Upper lobe of right lung (tissue), 1 donor: ENCODE results near the gene RANBP1. TPM values are rescaled to one million over a fixed set of nuclear protein-coding genes. Genes with fewer than 3 reads are reported as not detected.
"Not testable (repeated sequence)": the region's sequence is repeated elsewhere in the genome, so short reads cannot be mapped to it uniquely, and the experiment has no call there.

Experiments used
- ATAC-seq: fragments of 200-7000 bp; cut with Tn5 transposase; one replicate; pipeline ENCODE4 v1.9.1; 2020; ENCODE audit warnings: mild to moderate bottlenecking, moderate library complexity
- DNase-seq: peaks from one replicate; pipeline ENCODE4 v3.0.0-alpha.2; 2020
- H3K27ac ChIP-seq: fragments of 200-600 bp; one replicate; pipeline ENCODE4 v1.8.0; 2022
- H3K27me3 ChIP-seq: fragments of 200-600 bp; one replicate; pipeline ENCODE4 v1.8.0; 2022; ENCODE audit warnings: mild to moderate bottlenecking
- H3K36me3 ChIP-seq: fragments of 200-600 bp; one replicate; pipeline ENCODE4 v1.8.0; 2022
- H3K4me1 ChIP-seq: fragments of 200-600 bp; one replicate; pipeline ENCODE4 v1.8.0; 2022
- H3K4me3 ChIP-seq: fragments of 200-600 bp; one replicate; pipeline ENCODE4 v1.8.0; 2022; ENCODE audit warnings: mild to moderate bottlenecking
- H3K9me3 ChIP-seq: fragments of 200-600 bp; one replicate; pipeline ENCODE4 v1.8.0; 2022
- intact Hi-C: fragments of 100-400 bp; cut with DNase I; formaldehyde crosslinking; loops from one replicate; pipeline ENCODE4 v1.11.0; 2022
- total RNA-seq: library from RNA; stranded (reverse); fragmentation: NEBNext Ultra II Directional; extraction: Animal tissue kit (Norgen Biotek cat#: 25700); gene quantifications from one replicate; pipeline ENCODE4 v1.2.1, GENCODE V29; 2021
- TF ChIP-seq, protein P1 (sequence below): fragments of 200-600 bp; IDR thresholded peaks from one replicate; pipeline ENCODE4 v1.8.0; 2022; ENCODE audit warnings: antibody characterized with exemption
- donor health status: DM: no; HTN: yes; CAD: no; lungs with severe emphysema.

The RANBP1 gene
- total RNA-seq, 1 donor from 2014 or later, result 53.0 TPM

DNA sequence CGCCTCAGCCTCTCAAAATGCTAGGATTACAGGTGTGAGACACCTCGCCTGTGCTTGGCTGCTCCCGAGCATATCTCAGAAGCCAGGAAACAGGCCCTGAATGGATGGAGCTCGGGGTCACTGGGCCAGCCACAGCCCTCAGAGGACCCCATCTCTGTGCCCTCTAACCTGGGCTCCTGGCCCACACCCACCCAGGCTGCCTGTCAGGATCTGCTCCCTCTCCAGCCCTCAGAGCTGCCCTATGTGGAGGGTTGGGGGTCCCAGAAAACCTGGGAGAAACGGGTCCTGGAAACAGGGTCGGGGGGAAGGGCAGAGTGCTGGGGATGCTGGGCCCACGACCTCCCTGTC is 40.1 kb downstream of the RANBP1 start:
- Histone ChIP-seq H3K27me3 (no peaks in the 10 kb centered on the region), H3K36me3 (no peaks in the 10 kb centered on the region), H3K27ac (no peak overlapping the region), H3K4me1 (no peaks in the 10 kb centered on the region), H3K9me3 (no peaks in the 10 kb centered on the region), H3K4me3 (no peak overlapping the region)
- ATAC-seq (no peak), DNase-seq (no peak)
- TF ChIP-seq, protein P1, sequence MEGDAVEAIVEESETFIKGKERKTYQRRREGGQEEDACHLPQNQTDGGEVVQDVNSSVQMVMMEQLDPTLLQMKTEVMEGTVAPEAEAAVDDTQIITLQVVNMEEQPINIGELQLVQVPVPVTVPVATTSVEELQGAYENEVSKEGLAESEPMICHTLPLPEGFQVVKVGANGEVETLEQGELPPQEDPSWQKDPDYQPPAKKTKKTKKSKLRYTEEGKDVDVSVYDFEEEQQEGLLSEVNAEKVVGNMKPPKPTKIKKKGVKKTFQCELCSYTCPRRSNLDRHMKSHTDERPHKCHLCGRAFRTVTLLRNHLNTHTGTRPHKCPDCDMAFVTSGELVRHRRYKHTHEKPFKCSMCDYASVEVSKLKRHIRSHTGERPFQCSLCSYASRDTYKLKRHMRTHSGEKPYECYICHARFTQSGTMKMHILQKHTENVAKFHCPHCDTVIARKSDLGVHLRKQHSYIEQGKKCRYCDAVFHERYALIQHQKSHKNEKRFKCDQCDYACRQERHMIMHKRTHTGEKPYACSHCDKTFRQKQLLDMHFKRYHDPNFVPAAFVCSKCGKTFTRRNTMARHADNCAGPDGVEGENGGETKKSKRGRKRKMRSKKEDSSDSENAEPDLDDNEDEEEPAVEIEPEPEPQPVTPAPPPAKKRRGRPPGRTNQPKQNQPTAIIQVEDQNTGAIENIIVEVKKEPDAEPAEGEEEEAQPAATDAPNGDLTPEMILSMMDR, result no peak
- intact Hi-C loops, result loop anchor here (5.0 kb wide), 1 partner anchor 131 kb away; no protein-coding TSS in a partner anchor

DNA sequence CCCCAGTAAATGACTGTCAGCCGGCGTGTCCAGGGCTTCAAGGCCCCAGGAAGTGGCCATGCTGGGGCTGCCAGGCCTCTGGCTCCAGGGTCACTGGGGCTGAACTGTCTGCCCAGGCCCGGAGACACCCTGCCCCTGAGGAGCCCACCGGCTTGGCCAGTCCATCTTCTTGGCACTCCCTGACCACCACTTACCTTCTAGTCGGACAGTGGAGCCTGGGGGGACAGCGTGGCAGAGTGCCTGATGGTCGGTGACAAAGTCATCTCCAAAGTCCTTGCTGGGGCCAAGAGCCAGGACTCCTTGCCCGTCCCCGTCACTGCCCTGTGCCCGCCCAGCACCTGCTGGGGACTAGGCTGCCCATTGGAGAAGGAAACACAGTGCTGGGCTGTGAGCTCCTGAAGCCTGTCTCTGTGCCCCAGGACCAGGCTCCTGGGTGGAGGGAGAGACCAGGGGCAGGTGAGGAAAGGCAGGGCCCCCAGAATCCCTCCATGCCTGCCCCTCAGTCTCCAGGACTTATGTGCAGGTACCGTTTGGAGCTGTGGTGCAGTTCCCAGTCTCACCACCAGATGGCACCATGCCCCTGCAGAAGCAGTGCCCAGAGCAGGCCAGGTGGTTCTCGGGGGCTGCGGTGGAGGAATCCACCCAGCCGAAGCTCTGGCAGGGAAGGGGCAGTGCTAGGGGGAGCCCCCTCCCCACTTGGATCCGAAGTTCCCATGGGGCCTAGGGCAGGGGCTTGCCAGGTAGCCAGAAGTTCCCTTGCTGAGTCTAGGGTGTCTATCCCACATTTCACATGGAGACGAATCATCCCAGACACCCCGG is 40.9 kb downstream of the RANBP1 start:
- intact Hi-C loops, result loop anchor here (5.0 kb wide), 1 partner anchor 130 kb away; no protein-coding TSS in a partner anchor
- ATAC-seq (peak; percentile 84), DNase-seq (peak; percentile 89)
- TF ChIP-seq, protein P1, result peak; percentile 99
- Histone ChIP-seq H3K27me3 (no peaks in the 10 kb centered on the region), H3K9me3 (no peaks in the 10 kb centered on the region), H3K4me3 (no peak overlapping the region), H3K27ac (no peak overlapping the region), H3K4me1 (no peaks in the 10 kb centered on the region), H3K36me3 (no peaks in the 10 kb centered on the region)

DNA sequence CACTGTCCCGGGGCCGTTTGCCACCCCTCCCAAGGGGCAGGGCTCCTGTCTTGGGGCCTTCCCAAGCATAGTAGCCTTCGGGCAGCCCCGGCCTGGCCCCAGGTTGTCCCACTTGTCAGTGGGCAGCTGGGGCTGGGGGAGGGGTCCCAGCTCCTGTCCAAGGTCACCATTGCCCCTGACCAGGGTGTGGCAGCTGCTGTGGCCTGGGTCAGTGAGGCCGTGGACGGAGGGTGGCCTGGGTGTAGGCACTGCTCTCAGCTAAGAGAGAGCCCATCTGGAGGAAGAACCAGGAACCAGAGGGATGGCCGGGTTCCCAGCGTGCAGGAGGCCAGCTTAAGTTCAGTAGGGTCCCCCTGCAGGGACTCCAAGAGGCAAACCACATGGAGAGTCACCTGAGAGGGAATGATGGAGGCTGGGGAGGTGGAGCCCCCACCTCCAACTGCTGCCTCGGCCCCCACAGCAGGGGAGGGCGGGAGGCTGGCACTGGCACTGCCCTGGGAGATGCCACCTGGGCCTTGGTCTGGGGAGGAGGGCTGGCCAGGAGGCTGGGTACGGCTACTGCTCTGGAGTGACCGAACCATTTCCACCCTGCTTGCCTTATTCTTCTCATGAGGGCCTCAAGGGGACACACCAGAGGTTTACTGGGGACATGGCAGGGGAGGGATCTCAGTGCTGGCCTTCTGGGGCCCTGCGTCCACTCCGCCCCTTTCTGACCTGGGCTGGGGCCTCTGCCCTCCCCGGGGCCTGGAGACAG is 41.7 kb downstream of the RANBP1 start:
- Histone ChIP-seq H3K4me1 (no peaks in the 10 kb centered on the region), H3K9me3 (no peaks in the 10 kb centered on the region), H3K27ac (no peak overlapping the region), H3K36me3 (no peaks in the 10 kb centered on the region), H3K4me3 (no peak overlapping the region), H3K27me3 (no peaks in the 10 kb centered on the region)
- DNase-seq (no peak), ATAC-seq (no peak)
- TF ChIP-seq, protein P1, result no peak
- intact Hi-C loops, result loop anchor here (5.0 kb wide), 1 partner anchor 130 kb away; no protein-coding TSS in a partner anchor

DNA sequence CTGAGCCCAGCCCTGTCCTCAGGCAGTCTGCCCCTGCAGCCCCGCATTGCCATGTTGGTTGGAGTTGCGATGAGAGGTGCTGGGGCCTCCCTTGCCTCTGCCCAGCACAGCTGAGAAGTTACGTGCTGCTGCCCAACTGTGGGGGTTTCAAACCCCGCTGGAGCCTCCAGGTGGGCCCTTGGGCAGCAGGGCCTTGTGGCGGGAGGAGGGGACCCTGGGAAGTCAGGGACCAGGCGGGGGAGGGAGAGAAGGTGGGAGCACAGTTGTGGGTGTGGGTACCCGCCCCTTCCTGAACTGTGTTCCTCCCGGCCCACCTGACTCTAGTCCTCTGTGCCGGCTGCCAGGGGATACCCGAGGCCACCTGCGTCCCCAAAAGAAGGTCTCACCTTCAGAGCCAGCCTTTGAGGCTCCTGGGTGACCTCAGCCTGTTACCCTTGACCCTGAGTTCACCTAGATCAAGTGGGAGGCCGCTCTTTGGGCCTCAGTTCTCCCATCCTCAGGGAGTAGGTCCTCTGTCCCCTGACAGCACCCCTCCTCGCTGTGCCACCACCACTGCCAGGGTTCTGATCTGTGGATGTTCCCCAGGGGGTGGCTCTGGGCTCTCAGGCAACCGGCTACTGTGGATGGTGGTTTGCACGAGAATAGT is 42.6 kb downstream of the RANBP1 start:
- intact Hi-C loops, result loop anchor here (5.0 kb wide), 1 partner anchor 129 kb away; no protein-coding TSS in a partner anchor
- H3K4me1 ChIP-seq, result no peaks in the 10 kb centered on the region
- no peak for DNase-seq
- no peak for ATAC-seq
- no peak overlapping the region for H3K4me3 ChIP-seq
- TF ChIP-seq, protein P1, result no peak
- no peaks in the 10 kb centered on the region for H3K36me3 ChIP-seq
- H3K27ac ChIP-seq, result no peak overlapping the region
- H3K9me3 ChIP-seq, result no peaks in the 10 kb centered on the region
- H3K27me3 ChIP-seq, result no peaks in the 10 kb centered on the region

DNA sequence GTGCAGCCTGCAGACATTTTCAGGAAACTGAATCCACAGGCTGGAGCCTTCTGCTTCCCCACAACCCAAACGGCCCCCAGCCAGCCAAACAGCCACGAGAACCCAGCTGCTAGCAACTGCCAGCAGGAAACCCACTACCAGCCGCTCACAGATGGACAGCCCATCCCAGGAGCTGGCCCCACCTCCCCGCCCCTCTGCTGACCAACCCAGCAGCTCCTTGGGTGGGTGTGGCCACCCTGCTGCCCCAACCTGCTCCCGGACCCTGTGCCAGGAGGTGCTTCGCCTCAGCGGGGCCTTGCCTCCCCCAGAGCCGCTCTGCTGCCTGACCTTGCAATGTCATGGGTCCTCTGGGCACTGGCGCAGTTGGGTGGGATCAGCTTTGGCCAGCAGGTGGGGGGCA is 43.2 kb downstream of the RANBP1 start:
- no peak overlapping the region for H3K27ac ChIP-seq
- no peak for ATAC-seq

DNA sequence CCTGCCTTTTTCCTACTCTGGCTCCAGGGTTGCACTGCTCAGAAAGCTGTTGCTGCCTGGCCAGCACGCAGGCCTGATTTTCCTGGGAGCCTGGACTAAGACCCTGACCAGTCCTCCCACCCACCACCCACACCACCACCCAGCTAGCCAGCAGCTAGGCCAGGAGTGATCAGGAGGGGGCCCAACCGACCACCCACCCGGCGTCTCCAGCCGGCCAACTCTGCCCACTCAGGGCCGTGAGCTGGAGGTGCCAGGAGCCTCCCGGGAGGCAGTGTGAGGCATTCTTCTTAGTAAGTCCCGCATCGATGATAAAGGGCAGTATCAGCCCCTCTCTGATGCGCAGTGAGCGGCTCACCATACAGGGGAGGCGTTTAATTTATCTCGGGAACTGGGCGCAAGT is 43.6 kb downstream of the RANBP1 start:
- not testable (repeated sequence) for ATAC-seq, H3K27ac ChIP-seq, H3K4me3 ChIP-seq, H3K4me1 ChIP-seq, H3K27me3 ChIP-seq, DNase-seq, H3K36me3 ChIP-seq, H3K9me3 ChIP-seq
- intact Hi-C loops, result loop anchor here (5.0 kb wide), 1 partner anchor 128 kb away; no protein-coding TSS in a partner anchor

More for the DNA sequence above, 43.2 kb downstream of the RANBP1 start:
- H3K9me3 ChIP-seq, result no peaks in the 10 kb centered on the region
- no peak overlapping the region for H3K4me3 ChIP-seq
- intact Hi-C loops, result loop anchor here (5.0 kb wide), 1 partner anchor 128 kb away; no protein-coding TSS in a partner anchor
- no peak for DNase-seq
- no peaks in the 10 kb centered on the region for H3K36me3 ChIP-seq
- TF ChIP-seq, protein P1, result no peak
- no peaks in the 10 kb centered on the region for H3K4me1 ChIP-seq
- H3K27me3 ChIP-seq, result no peaks in the 10 kb centered on the region
